ENCODE measurements around the gene CAMK2B.
A peak's percentile ranks its signal among the peaks of the same experiment; 100 is the strongest.
"Not testable (repeated sequence)": the region's sequence is repeated elsewhere in the genome, so short reads cannot be mapped to it uniquely, and the experiment has no call there.

The CAMK2B gene

GRCh38 chr7:44217223-44217714 lies 108.1 kb downstream of the CAMK2B start:
- no peak for DNase-seq (ENCODE audit: low read depth, low spot score)

GRCh38 chr7:44216521-44217222 lies 108.7 kb downstream of the CAMK2B start:
- DNase-seq (ENCODE audit: low read depth, low spot score): no peak

GRCh38 chr7:44216019-44216418 lies 109.4 kb downstream of the CAMK2B start:
- no peak for DNase-seq (ENCODE audit: low read depth, low spot score)

GRCh38 chr7:44215531-44215930 lies 109.9 kb downstream of the CAMK2B start:
- DNase-seq (ENCODE audit: low read depth, low spot score): no peak

GRCh38 chr7:44213877-44214388 lies 111.5 kb downstream of the CAMK2B start:
- DNase-seq (ENCODE audit: low read depth, low spot score): no peak

GRCh38 chr7:44213206-44213876 lies 112.1 kb downstream of the CAMK2B start:
- no peak for DNase-seq (ENCODE audit: low read depth, low spot score)

- no peak for DNase-seq (ENCODE audit: low read depth, low spot score)
Observed at GRCh38 chr7:44212581-44213184, 112.7 kb downstream of the CAMK2B start.

GRCh38 chr7:44212018-44212417 lies 113.4 kb downstream of the CAMK2B start:
- DNase-seq (ENCODE audit: low read depth, low spot score): peak; percentile 21

- DNase-seq (ENCODE audit: low read depth, low spot score): no peak
Observed at GRCh38 chr7:44211126-44211675, 114.2 kb downstream of the CAMK2B start.

- no peak for DNase-seq (ENCODE audit: low read depth, low spot score)
Observed at GRCh38 chr7:44210107-44210506, 115.3 kb downstream of the CAMK2B start.

GRCh38 chr7:44208085-44208484 lies 117.3 kb downstream of the CAMK2B start:
- DNase-seq (ENCODE audit: low read depth, low spot score): no peak

- no peak for DNase-seq (ENCODE audit: low read depth, low spot score)
Observed at GRCh38 chr7:44206008-44206407, 119.4 kb downstream of the CAMK2B start.

- no peak for DNase-seq (ENCODE audit: low read depth, low spot score)
Observed at GRCh38 chr7:44201813-44202212, 123.6 kb downstream of the CAMK2B start.

GRCh38 chr7:44200699-44201461 lies 124.5 kb downstream of the CAMK2B start, which contains the start of gene YKT6:
Gene YKT6 (plus strand): TSS chr7:44200978. CDS start chr7:44201136, 158 bp downstream.
- peak; percentile 75 for DNase-seq (ENCODE audit: low read depth, low spot score)

GRCh38 chr7:44200163-44200562 lies 125.2 kb downstream of the CAMK2B start:
- not testable (repeated sequence) for DNase-seq (ENCODE audit: low read depth, low spot score)

GRCh38 chr7:44197474-44197873 lies 127.9 kb downstream of the CAMK2B start:
- DNase-seq (ENCODE audit: low read depth, low spot score): no peak

- DNase-seq (ENCODE audit: low read depth, low spot score): no peak
Observed at GRCh38 chr7:44196450-44196872, 128.9 kb downstream of the CAMK2B start.

GRCh38 chr7:44195889-44196288 lies 129.5 kb downstream of the CAMK2B start:
- DNase-seq (ENCODE audit: low read depth, low spot score): no peak

GRCh38 chr7:44194562-44195145 lies 130.7 kb downstream of the CAMK2B start:
- DNase-seq (ENCODE audit: low read depth, low spot score): no peak

GRCh38 chr7:44194069-44194468 lies 131.3 kb downstream of the CAMK2B start:
- no peak for DNase-seq (ENCODE audit: low read depth, low spot score)

Measured in smooth muscle cell of the brain vasculature (primary cell).